Erythroblast (primary cell): ENCODE data around the gene PITPNC1.
A peak's percentile ranks its signal among the peaks of the same experiment; 100 is the strongest.

Experiments
- GATA1 ChIP-seq: IDR thresholded peaks from 2 replicates; pipeline ENCODE4 v1.6.1; 2011; ENCODE audit warnings: low read depth, mild to moderate bottlenecking, control low read depth, low read length, moderate library complexity
- POLR2A ChIP-seq: IDR thresholded peaks from 2 replicates; pipeline ENCODE4 v1.6.1; 2011; ENCODE audit warnings: mild to moderate bottlenecking, low read length

DNA sequence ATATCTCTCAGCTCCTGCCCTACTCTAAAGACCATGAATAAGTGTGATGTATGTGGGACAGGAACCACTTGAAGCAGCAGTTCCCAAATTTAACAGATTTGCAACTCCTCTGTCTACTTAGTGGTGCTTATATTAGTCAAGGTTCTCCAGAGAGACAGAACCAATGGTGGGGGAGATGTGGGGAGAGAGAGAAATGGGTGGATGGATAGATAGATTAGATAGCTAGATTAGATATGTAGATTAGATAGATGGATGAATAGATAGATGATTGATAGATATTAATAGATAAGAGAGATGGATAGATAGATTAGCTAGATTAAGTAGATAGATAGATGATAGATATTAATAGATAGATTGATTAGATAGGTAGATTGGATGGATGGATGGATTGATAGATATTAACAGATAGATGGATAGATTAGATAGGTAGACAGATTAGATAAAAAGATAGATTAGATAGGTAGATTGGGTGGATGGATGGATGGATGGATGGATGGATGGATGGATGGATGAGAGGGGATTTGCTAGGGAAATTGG lies 186.7 kb downstream of the PITPNC1 start:
- TF ChIP-seq POLR2A (no peak), GATA1 (peak; percentile 7)
